Measurements from ENCODE around the gene CRTAC1. TPM values are rescaled to one million over a fixed set of nuclear protein-coding genes. Genes with fewer than 3 reads are reported as not detected.

Gene CRTAC1
- total and polyA plus RNA-seq, 12 donors = 0.22 to 12.4 (median 1.4) TPM

DNA sequence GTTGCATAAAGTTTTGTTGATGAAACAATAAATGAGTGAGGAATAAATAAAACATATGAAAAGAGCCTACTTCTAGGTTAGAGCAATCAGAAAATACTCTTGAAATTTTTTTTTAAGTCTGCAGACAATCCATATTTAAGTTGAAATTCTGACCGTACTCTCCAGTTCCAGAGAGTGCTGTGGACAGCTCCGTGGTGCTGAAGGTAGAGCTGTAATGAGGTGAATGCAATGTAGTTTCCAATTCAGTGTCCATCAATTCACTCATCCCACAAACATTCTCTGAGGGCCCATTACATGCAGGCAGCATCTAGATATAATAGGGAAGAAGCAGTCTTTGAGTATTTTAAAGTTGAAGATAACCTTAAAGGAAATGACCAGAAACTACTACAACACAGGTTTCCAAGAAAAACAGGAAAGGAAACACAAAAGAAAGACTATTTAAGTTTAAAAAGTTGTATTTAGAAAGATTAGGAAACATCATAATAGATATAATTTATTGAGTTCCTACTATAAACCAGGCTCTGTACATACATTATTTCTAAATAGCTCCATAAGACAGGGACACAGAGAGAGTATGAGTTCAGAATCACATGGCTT, 44.0 kb upstream of the CRTAC1 start:
- Histone ChIP-seq H3K4me3 (no peak overlapping the region), H3K9me3 (peaks cover 0 to 5% (median 0%) of the 10 kb centered on the region in 11 donors), H3K4me1 (no peaks in the 10 kb centered on the region), H3K27ac (no peak overlapping the region), H3K27me3 (peaks cover 0 to 27% (median 11%) of the 10 kb centered on the region in 7 donors), H3K36me3 (no peaks in the 10 kb centered on the region)
- TF ChIP-seq, protein P1, sequence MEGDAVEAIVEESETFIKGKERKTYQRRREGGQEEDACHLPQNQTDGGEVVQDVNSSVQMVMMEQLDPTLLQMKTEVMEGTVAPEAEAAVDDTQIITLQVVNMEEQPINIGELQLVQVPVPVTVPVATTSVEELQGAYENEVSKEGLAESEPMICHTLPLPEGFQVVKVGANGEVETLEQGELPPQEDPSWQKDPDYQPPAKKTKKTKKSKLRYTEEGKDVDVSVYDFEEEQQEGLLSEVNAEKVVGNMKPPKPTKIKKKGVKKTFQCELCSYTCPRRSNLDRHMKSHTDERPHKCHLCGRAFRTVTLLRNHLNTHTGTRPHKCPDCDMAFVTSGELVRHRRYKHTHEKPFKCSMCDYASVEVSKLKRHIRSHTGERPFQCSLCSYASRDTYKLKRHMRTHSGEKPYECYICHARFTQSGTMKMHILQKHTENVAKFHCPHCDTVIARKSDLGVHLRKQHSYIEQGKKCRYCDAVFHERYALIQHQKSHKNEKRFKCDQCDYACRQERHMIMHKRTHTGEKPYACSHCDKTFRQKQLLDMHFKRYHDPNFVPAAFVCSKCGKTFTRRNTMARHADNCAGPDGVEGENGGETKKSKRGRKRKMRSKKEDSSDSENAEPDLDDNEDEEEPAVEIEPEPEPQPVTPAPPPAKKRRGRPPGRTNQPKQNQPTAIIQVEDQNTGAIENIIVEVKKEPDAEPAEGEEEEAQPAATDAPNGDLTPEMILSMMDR (IDR thresholded peaks at IDR 0.05) = no peak
- 2 to 4% methylated on average over 2 of the region's 2 CpGs for WGBS, 2 donors
- DNase-seq (no peak), ATAC-seq (no peak)
- intact Hi-C loops (cut with DNase I) = no loop called here

DNA sequence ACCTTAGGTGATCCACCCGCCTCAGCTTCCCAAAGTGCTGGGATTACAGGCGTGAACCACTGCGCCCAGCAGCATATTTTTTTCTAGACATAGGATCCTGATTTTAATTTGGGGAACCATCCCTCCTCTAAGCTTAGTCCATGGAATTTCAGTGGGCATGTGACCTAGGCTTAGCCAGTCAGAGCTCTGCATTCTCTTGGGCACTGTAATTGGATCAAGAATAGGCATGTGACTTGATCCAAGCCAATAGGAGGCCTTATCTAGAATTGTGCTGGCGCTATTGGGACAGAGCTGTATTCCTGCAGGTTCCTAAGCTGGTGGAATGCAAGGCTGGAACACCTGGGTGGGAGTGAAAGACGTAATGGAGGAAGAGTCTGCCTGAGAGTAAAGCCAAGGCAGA, 36.7 kb upstream of the CRTAC1 start:
- Histone ChIP-seq H3K4me3 (no peak overlapping the region), H3K27ac (no peak overlapping the region), H3K4me1 (no peaks in the 10 kb centered on the region), H3K27me3 (peaks cover 0 to 58% (median 16%) of the 10 kb centered on the region in 7 donors), H3K36me3 (no peaks in the 10 kb centered on the region), H3K9me3 (peaks cover 0 to 5% (median 0%) of the 10 kb centered on the region in 11 donors)
- intact Hi-C loops (cut with DNase I) = no loop called here
- WGBS, 2 donors = 73 to 82% methylated on average over 5 of the region's 5 CpGs
- ATAC-seq (no peak), DNase-seq (no peak)
- TF ChIP-seq, protein P1 (IDR thresholded peaks at IDR 0.05) = no peak

DNA sequence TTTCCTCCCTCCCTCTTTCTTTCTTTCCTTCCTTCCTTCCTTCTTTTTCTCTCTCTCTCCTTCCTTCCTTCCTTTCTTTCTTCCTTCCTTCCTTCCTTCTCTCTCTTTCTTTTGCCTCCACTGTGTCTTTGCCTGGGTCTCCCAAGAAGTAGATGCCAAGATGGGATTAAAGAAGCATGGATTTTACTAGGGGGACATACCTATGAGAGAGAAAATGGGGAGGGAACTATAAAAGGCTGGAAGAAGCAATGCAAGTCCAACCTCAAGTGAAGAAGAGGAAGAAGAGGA, 33.3 kb upstream of the CRTAC1 start:
- Histone ChIP-seq H3K36me3 (no peaks in the 10 kb centered on the region), H3K27me3 (peaks cover 0 to 81% (median 29%) of the 10 kb centered on the region in 7 donors), H3K9me3 (no peaks in the 10 kb centered on the region), H3K27ac (no peak overlapping the region), H3K4me1 (no peaks in the 10 kb centered on the region), H3K4me3 (no peak overlapping the region)
- TF ChIP-seq, protein P1 (IDR thresholded peaks at IDR 0.05) = no peak
- DNase-seq (no peak), ATAC-seq (no peak)
- intact Hi-C loops (cut with DNase I) = no loop called here

DNA sequence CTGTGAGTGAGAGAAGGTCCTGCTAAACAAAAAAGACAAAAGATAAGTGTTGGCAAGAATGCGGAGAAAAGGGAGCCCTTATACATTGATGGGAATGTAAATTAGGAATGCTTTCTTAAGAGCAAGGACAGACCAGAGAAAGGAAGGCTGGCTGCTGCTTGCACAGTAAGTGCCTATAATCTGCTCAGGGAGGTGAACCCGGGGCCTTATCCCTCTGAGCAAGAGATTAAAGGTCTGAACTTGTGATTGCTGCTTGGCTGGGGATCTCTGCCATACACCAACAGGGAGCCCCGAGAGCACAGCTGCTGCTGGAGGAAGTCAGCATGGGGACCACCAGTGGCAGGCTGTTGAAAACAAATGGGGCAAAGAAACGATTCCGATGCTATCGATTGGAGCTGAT, 32.0 kb upstream of the CRTAC1 start:
- TF ChIP-seq, protein P1 (IDR thresholded peaks at IDR 0.05) = no peak

More for the DNA sequence above, 32.0 kb upstream of the CRTAC1 start:
- ATAC-seq (no peak), DNase-seq (no peak)
- H3K36me3 ChIP-seq = no peaks in the 10 kb centered on the region
- no peak overlapping the region for H3K4me3 ChIP-seq
- intact Hi-C loops (cut with DNase I) = no loop called here
- no peak overlapping the region for H3K27ac ChIP-seq
- 52 to 58% methylated on average over 6 of the region's 6 CpGs for WGBS, 2 donors
- H3K4me1 ChIP-seq = no peaks in the 10 kb centered on the region
- peaks cover 0 to 77% (median 30%) of the 10 kb centered on the region in 7 donors for H3K27me3 ChIP-seq
- H3K9me3 ChIP-seq = no peaks in the 10 kb centered on the region
